Esophagus squamous epithelium (tissue), 4 donors: ENCODE measurements around the gene FHAD1.

ENCODE experiments used
- POLR2A ChIP-seq, 4 donors: fragments of 450-650 bp; IDR thresholded peaks; one replicate each; pipeline ENCODE4 v1.6.1; 2017; ENCODE audit warnings: antibody characterized with exemption in 4 of 4, mild to moderate bottlenecking in 4 of 4, moderate library complexity in 3 of 4
- TF ChIP-seq, protein P1 (sequence below), 6 experiments: fragments of 450-650 bp in 4 of 6; fragments of 200-600 bp in 2 of 6; sonication (generic) in 2 of 6; IDR thresholded peaks; one replicate each; pipeline ENCODE4 v1.5.1; 2016 to 2019; ENCODE audit warnings: antibody characterized with exemption in 6 of 6, mild to moderate bottlenecking in 4 of 6, moderate library complexity in 4 of 6

DNA sequence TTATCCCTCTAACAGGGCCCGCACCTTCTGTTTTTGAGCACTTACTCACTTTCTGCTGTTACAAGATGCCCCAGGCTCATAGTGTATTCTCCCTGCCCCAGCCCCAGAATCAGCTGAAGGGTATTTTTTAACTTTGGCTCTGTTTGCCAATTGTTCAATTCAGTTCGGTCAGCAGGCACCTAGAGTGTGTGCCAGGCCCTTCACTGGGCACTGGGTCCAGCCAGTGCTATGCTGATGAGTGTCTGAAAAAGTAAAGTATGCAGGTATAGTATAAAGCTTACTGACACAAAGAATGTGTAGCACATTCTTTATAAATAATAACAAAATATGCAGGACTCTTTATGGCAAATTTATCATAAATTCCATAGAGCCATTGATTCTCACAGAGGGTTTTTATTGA, 35.0 kb downstream of the FHAD1 start:
- TF ChIP-seq, protein P1, sequence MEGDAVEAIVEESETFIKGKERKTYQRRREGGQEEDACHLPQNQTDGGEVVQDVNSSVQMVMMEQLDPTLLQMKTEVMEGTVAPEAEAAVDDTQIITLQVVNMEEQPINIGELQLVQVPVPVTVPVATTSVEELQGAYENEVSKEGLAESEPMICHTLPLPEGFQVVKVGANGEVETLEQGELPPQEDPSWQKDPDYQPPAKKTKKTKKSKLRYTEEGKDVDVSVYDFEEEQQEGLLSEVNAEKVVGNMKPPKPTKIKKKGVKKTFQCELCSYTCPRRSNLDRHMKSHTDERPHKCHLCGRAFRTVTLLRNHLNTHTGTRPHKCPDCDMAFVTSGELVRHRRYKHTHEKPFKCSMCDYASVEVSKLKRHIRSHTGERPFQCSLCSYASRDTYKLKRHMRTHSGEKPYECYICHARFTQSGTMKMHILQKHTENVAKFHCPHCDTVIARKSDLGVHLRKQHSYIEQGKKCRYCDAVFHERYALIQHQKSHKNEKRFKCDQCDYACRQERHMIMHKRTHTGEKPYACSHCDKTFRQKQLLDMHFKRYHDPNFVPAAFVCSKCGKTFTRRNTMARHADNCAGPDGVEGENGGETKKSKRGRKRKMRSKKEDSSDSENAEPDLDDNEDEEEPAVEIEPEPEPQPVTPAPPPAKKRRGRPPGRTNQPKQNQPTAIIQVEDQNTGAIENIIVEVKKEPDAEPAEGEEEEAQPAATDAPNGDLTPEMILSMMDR (IDR thresholded peaks at IDR 0.05): no peak
- no peak for TF ChIP-seq POLR2A (IDR thresholded peaks at IDR 0.05)
